NOMO-1 (cell line): ENCODE data around the gene MACROH2A1.

Experiments used
- DNase-seq, 2 experiments: peaks; one replicate each; lab custom pipeline; 2025; ENCODE audit not compliant: unreplicated experiment in 2 of 2; lab: John Stamatoyannopoulos, UW

Gene MACROH2A1

GRCh38 chr5:135357685-135358084 is 41.3 kb downstream of the MACROH2A1 start:
- DNase-seq, result no peak

- DNase-seq, result no peak
Observed at GRCh38 chr5:135356522-135357318, 42.3 kb downstream of the MACROH2A1 start.

- DNase-seq, result no peak
Observed at GRCh38 chr5:135355169-135355568, 43.9 kb downstream of the MACROH2A1 start.

- no peak for DNase-seq
Observed at GRCh38 chr5:135353952-135354721, 44.9 kb downstream of the MACROH2A1 start.

- no peak for DNase-seq
Observed at GRCh38 chr5:135350536-135350935, 48.5 kb downstream of the MACROH2A1 start.

GRCh38 chr5:135349886-135350285 is 49.1 kb downstream of the MACROH2A1 start:
- DNase-seq, result no peak

GRCh38 chr5:135349451-135349850 is 49.6 kb downstream of the MACROH2A1 start:
- no peak for DNase-seq

GRCh38 chr5:135348918-135349317 is 50.1 kb downstream of the MACROH2A1 start:
- no peak for DNase-seq

GRCh38 chr5:135347392-135347791 is 51.6 kb downstream of the MACROH2A1 start:
- no peak for DNase-seq

- DNase-seq, result no peak
Observed at GRCh38 chr5:135345956-135346731, 52.9 kb downstream of the MACROH2A1 start.

- DNase-seq, result no peak
Observed at GRCh38 chr5:135344349-135344748, 54.7 kb downstream of the MACROH2A1 start.

GRCh38 chr5:135343413-135343812 is 55.6 kb downstream of the MACROH2A1 start:
- DNase-seq, result no peak

- DNase-seq, result no peak
Observed at GRCh38 chr5:135342551-135342875, 56.5 kb downstream of the MACROH2A1 start.

GRCh38 chr5:135341696-135342550 is 57.1 kb downstream of the MACROH2A1 start:
- no peak for DNase-seq

- DNase-seq, result no peak
Observed at GRCh38 chr5:135341016-135341666, 57.9 kb downstream of the MACROH2A1 start.

- no peak for DNase-seq
Observed at GRCh38 chr5:135340568-135340967, 58.5 kb downstream of the MACROH2A1 start.

- no peak for DNase-seq
Observed at GRCh38 chr5:135339623-135340022, 59.4 kb downstream of the MACROH2A1 start.

- no peak for DNase-seq
Observed at GRCh38 chr5:135339189-135339588, 59.8 kb downstream of the MACROH2A1 start.

GRCh38 chr5:135337064-135337463 is 62.0 kb downstream of the MACROH2A1 start:
- no peak for DNase-seq
